AG10803 (cell line): ENCODE measurements around the gene NUDT13.

Source experiments
- DNase-seq: peaks from one replicate; pipeline ENCODE4 v3.0.0; 2010; ENCODE audit warnings: low read depth
- H3K4me3 ChIP-seq: 2 replicates; pipeline ENCODE4 v1.5.1; 2011; ENCODE audit warnings: mild to moderate bottlenecking, low read length, control low read depth
- CTCF ChIP-seq: conservative IDR thresholded peaks from 2 replicates; pipeline ENCODE4 v1.5.1; 2011; ENCODE audit warnings: mild to moderate bottlenecking, low read length, control low read depth, inconsistent platforms

Gene NUDT13

DNA sequence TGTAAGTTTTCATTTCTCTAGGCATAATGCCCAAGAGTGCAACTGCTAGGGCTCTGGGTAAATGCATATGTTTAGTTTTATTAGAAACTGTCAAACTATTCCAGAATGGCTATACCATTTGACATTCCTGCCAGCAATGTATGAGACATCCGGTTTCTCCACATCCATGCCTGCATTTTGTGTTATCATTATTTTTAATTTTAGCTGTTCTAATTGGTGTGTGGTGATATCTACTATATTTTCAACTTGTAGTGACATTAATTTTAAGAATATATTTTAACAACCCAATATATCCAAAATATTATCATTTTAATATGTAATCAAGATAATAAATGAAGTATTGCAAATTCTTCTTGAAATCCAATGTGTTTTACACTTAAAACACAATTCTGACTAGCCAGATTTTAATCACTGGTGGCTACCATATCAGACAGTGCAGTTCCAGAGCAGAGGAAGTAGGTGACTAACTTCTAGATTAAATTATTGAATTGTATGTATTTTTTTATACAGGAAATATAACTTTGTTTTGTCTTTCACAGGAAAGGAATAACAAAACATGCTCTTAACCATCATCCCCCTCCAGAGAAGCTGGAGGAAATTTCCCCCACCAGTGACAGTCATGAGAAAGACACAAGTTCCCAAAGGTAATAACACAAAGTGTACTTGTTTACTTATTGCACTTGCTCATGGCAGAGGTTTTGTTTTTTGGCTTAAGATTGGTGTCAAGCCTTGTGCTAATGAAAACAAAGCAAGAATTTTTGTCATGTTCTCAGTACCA is 64.1 kb downstream of the NUDT13 start:
- no peak for TF ChIP-seq CTCF
- DNase-seq: no peak

More for the DNA sequence above, 64.1 kb downstream of the NUDT13 start:
- H3K4me3 ChIP-seq: no peak overlapping the region
